Liver (tissue), 9 donors: ENCODE measurements around the gene ISM1. TPM values are rescaled to one million over a fixed set of nuclear protein-coding genes. Genes with fewer than 3 reads are reported as not detected.

ENCODE experiments used
- DNase-seq: peaks from one replicate; pipeline ENCODE4 v3.0.0-alpha.2; 2017; ENCODE audit warnings: low spot score
- H3K27ac ChIP-seq, 2 donors: one replicate each; pipeline ENCODE4 v1.7.0; 2013; ENCODE audit warnings: inconsistent platforms in 2 of 2, low read length in 2 of 2, control low read depth in 1 of 2, low read depth in 1 of 2, mild to moderate bottlenecking in 1 of 2
- H3K27me3 ChIP-seq, 4 donors: one replicate each; pipeline versions ENCODE4 v1.6.1 to v1.7.0; 2013; ENCODE audit warnings: low read length in 3 of 4, inconsistent platforms in 1 of 4, mild to moderate bottlenecking in 1 of 4, moderate library complexity in 1 of 4; ENCODE audit not compliant: control insufficient read depth in 4 of 4, insufficient read depth in 4 of 4
- H3K36me3 ChIP-seq, 4 donors: one replicate each; pipeline versions ENCODE4 v1.6.1 to v1.7.0; 2013; ENCODE audit warnings: low read length in 3 of 4, mild to moderate bottlenecking in 3 of 4, low read depth in 1 of 4, moderate library complexity in 1 of 4; ENCODE audit not compliant: control insufficient read depth in 4 of 4, insufficient read depth in 3 of 4
- H3K4me1 ChIP-seq, 4 donors: one replicate each; pipeline versions ENCODE4 v1.6.1 to v1.7.0; 2013; ENCODE audit warnings: low read length in 3 of 4, mild to moderate bottlenecking in 3 of 4, moderate library complexity in 1 of 4; ENCODE audit not compliant: control insufficient read depth in 4 of 4, insufficient read depth in 4 of 4
- H3K4me3 ChIP-seq, 3 donors: one replicate each; pipeline versions ENCODE4 v1.6.1 to v1.7.0; 2013; ENCODE audit warnings: low read length in 3 of 3, control low read depth in 1 of 3, low read depth in 1 of 3, mild to moderate bottlenecking in 1 of 3
- H3K9ac ChIP-seq, 2 donors: one replicate each; pipeline ENCODE4 v1.7.0; 2013; ENCODE audit warnings: low read length in 2 of 2, mild to moderate bottlenecking in 2 of 2, moderate library complexity in 2 of 2, control low read depth in 1 of 2, low read depth in 1 of 2
- H3K9me3 ChIP-seq, 4 donors: one replicate each; pipeline versions ENCODE4 v1.6.1 to v1.7.0; 2013; ENCODE audit warnings: low read length in 3 of 4; ENCODE audit not compliant: control insufficient read depth in 4 of 4
- EGR1 ChIP-seq, 2 donors: IDR thresholded peaks; 2 replicates each; pipeline ENCODE4 v1.6.1; 2016 to 2018; ENCODE audit warnings: antibody characterized with exemption in 2 of 2, low read depth in 2 of 2
- FOXA1 ChIP-seq: IDR thresholded peaks from 2 replicates; pipeline ENCODE4 v1.6.1; 2016; ENCODE audit warnings: antibody characterized with exemption
- GABPA ChIP-seq, 2 donors: IDR thresholded peaks in 1 of 2; conservative IDR thresholded peaks in 1 of 2; 2 replicates each; pipeline ENCODE4 v1.6.1; 2016; ENCODE audit warnings: antibody characterized with exemption in 2 of 2, mild to moderate bottlenecking in 1 of 2, moderate library complexity in 1 of 2
- HNF4A ChIP-seq, 2 donors: conservative IDR thresholded peaks; 2 replicates each; pipeline ENCODE4 v1.6.1; 2016; ENCODE audit warnings: antibody characterized with exemption in 2 of 2, mild to moderate bottlenecking in 2 of 2
- HNF4G ChIP-seq: IDR thresholded peaks from 2 replicates; pipeline ENCODE4 v1.6.1; 2016; ENCODE audit warnings: antibody characterized with exemption
- JUND ChIP-seq, 2 donors: IDR thresholded peaks; 2 replicates each; pipeline ENCODE4 v1.6.1; 2016; ENCODE audit warnings: antibody characterized with exemption in 2 of 2
- NR2F2 ChIP-seq: IDR thresholded peaks from 2 replicates; pipeline ENCODE4 v1.6.1; 2016; ENCODE audit warnings: antibody characterized with exemption
- RAD21 ChIP-seq, 2 donors: IDR thresholded peaks; 2 replicates each; pipeline ENCODE4 v1.6.1; 2016; ENCODE audit warnings: antibody characterized with exemption in 2 of 2, mild to moderate bottlenecking in 2 of 2
- YY1 ChIP-seq: IDR thresholded peaks from 2 replicates; pipeline ENCODE4 v1.6.1; 2016; ENCODE audit warnings: antibody characterized with exemption, mild to moderate bottlenecking
- WGBS: extraction: QIAGEN DNeasy Blood & Tissue Kit; methylation state at CpG from one replicate; pipeline ENCODE4 v1.1.7; 2013; 5-methylcytosine and 5-hydroxymethylcytosine counted together
- polyA plus RNA-seq, 2 donors: library from polyadenylated mRNA; stranded (reverse) in 1 of 2; unstranded in 1 of 2; fragments of 200-250 nt in 1 of 2; fragments of >200 nt in 1 of 2; fragmentation: Nextera tagmentation in 1 of 2; extraction: Ambion mirVana in 1 of 2; gene quantifications; one replicate each; pipeline versions ENCODE4 v1.2.1 to v1.2.3, GENCODE V29; 2013 to 2015
- total RNA-seq, 2 donors: library from RNA; depleted of rRNA; stranded (reverse); fragments of >200 nt; gene quantifications; one replicate each; pipeline ENCODE4 v1.2.3, GENCODE V29; 2014
- TF ChIP-seq, protein P1 (sequence below): fragments of 150-350 bp; IDR thresholded peaks from 2 replicates; pipeline ENCODE4 v1.5.1; 2017; ENCODE audit warnings: improper control_type of control experiment, low read depth, low read length; ENCODE audit not compliant: missing input control
- TF ChIP-seq, protein P2 (sequence below): IDR thresholded peaks from 2 replicates; pipeline ENCODE4 v1.6.1; 2016; ENCODE audit warnings: antibody characterized with exemption
- TF ChIP-seq, protein P3 (sequence below): IDR thresholded peaks from 2 replicates; pipeline ENCODE4 v1.6.1; 2016; ENCODE audit warnings: antibody characterized with exemption
- TF ChIP-seq, protein P4 (sequence below): IDR thresholded peaks from 2 replicates; pipeline ENCODE4 v1.6.1; 2016; ENCODE audit warnings: antibody characterized with exemption
- donor health status: healthy.
- donor health status: healthy.
- donor health status: healthy.
- donor health status: healthy.
- donor health status: healthy.

Gene ISM1
- total and polyA plus RNA-seq, 4 donors: 0.82 to 6.4 (median 1.2) TPM; not detected in 1

GRCh38 chr20:13267231-13267630 lies 46.2 kb downstream of the ISM1 start (continued):
- peak in 1 of 2 donors; percentile 20 for TF ChIP-seq GABPA (IDR thresholded peaks at IDR 0.05 in 1 of 2, conservative IDR thresholded peaks at IDR 0.05 in 1 of 2)
- TF ChIP-seq, protein P1, sequence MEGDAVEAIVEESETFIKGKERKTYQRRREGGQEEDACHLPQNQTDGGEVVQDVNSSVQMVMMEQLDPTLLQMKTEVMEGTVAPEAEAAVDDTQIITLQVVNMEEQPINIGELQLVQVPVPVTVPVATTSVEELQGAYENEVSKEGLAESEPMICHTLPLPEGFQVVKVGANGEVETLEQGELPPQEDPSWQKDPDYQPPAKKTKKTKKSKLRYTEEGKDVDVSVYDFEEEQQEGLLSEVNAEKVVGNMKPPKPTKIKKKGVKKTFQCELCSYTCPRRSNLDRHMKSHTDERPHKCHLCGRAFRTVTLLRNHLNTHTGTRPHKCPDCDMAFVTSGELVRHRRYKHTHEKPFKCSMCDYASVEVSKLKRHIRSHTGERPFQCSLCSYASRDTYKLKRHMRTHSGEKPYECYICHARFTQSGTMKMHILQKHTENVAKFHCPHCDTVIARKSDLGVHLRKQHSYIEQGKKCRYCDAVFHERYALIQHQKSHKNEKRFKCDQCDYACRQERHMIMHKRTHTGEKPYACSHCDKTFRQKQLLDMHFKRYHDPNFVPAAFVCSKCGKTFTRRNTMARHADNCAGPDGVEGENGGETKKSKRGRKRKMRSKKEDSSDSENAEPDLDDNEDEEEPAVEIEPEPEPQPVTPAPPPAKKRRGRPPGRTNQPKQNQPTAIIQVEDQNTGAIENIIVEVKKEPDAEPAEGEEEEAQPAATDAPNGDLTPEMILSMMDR: no peak
- TF ChIP-seq, protein P2, sequence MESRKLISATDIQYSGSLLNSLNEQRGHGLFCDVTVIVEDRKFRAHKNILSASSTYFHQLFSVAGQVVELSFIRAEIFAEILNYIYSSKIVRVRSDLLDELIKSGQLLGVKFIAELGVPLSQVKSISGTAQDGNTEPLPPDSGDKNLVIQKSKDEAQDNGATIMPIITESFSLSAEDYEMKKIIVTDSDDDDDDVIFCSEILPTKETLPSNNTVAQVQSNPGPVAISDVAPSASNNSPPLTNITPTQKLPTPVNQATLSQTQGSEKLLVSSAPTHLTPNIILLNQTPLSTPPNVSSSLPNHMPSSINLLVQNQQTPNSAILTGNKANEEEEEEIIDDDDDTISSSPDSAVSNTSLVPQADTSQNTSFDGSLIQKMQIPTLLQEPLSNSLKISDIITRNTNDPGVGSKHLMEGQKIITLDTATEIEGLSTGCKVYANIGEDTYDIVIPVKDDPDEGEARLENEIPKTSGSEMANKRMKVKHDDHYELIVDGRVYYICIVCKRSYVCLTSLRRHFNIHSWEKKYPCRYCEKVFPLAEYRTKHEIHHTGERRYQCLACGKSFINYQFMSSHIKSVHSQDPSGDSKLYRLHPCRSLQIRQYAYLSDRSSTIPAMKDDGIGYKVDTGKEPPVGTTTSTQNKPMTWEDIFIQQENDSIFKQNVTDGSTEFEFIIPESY: peak; percentile 76
- no peak for TF ChIP-seq FOXA1
- peak; percentile 22 for TF ChIP-seq HNF4G
- peak in 1 of 2 donors; percentile 46 for TF ChIP-seq EGR1 (IDR thresholded peaks at IDR 0.05; ENCODE audit: low read depth in 2 of 2)

- Histone ChIP-seq H3K27me3 (no peaks in the 10 kb centered on the region), H3K4me1 (peaks cover 10 to 45% (median 22%) of the 10 kb centered on the region in 4 donors), H3K27ac (no peak overlapping the region), H3K4me3 (no peak overlapping the region), H3K36me3 (no peaks in the 10 kb centered on the region), H3K9me3 (no peaks in the 10 kb centered on the region), H3K9ac (no peak overlapping the region)
- no peak for DNase-seq
- 81% methylated on average over 2 of the region's 2 CpGs for WGBS
- TF ChIP-seq YY1 (no peak), NR2F2 (no peak), HNF4A (conservative IDR thresholded peaks at IDR 0.05) (no peak), HNF4G (no peak), FOXA1 (no peak), GABPA (IDR thresholded peaks at IDR 0.05 in 1 of 2, conservative IDR thresholded peaks at IDR 0.05 in 1 of 2) (no peak), JUND (IDR thresholded peaks at IDR 0.05) (no peak), EGR1 (IDR thresholded peaks at IDR 0.05; ENCODE audit: low read depth in 2 of 2) (no peak), RAD21 (IDR thresholded peaks at IDR 0.05) (no peak)
- TF ChIP-seq, protein P3, sequence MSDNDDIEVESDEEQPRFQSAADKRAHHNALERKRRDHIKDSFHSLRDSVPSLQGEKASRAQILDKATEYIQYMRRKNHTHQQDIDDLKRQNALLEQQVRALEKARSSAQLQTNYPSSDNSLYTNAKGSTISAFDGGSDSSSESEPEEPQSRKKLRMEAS: no peak
- TF ChIP-seq, protein P4, sequence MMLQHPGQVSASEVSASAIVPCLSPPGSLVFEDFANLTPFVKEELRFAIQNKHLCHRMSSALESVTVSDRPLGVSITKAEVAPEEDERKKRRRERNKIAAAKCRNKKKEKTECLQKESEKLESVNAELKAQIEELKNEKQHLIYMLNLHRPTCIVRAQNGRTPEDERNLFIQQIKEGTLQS: no peak
- TF ChIP-seq, protein P2: no peak
- TF ChIP-seq, protein P1: no peak
These were observed 47.9 kb downstream of the ISM1 start for GRCh38 chr20:13268953-13269352.
